AG10803 (cell line): ENCODE results near the gene ZMIZ1.
A peak's percentile ranks its signal among the peaks of the same experiment; 100 is the strongest.
"Not testable (repeated sequence)": the region's sequence is repeated elsewhere in the genome, so short reads cannot be mapped to it uniquely, and the experiment has no call there.

Experiments
- DNase-seq: peaks from one replicate; pipeline ENCODE4 v3.0.0; 2010; ENCODE audit warnings: low read depth
- H3K4me3 ChIP-seq: 2 replicates; pipeline ENCODE4 v1.5.1; 2011; ENCODE audit warnings: mild to moderate bottlenecking, low read length, control low read depth
- TF ChIP-seq, protein P1 (sequence below): conservative IDR thresholded peaks from 2 replicates; pipeline ENCODE4 v1.5.1; 2011; ENCODE audit warnings: mild to moderate bottlenecking, low read length, control low read depth, inconsistent platforms

The ZMIZ1 gene

DNA sequence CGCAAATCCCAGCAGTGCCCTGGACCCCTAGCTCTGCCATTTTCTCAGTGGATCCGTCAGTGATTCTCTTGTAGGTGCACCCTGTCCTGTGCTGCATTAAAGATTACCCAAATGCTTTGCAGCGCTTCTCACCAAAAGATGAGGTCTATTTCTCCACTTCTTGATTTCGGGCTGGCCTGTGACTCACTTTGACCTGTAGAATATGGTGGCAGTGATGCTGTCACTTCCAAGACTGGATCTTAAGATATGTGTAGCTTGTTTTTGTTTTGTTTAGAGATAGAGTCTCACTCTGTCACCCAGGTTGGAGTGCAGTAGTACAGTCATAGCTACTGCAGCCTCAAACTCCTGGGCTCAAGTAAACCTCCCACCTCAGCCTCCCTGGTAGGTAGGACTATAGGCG is 37.0 kb upstream of the ZMIZ1 start:
- TF ChIP-seq, protein P1, sequence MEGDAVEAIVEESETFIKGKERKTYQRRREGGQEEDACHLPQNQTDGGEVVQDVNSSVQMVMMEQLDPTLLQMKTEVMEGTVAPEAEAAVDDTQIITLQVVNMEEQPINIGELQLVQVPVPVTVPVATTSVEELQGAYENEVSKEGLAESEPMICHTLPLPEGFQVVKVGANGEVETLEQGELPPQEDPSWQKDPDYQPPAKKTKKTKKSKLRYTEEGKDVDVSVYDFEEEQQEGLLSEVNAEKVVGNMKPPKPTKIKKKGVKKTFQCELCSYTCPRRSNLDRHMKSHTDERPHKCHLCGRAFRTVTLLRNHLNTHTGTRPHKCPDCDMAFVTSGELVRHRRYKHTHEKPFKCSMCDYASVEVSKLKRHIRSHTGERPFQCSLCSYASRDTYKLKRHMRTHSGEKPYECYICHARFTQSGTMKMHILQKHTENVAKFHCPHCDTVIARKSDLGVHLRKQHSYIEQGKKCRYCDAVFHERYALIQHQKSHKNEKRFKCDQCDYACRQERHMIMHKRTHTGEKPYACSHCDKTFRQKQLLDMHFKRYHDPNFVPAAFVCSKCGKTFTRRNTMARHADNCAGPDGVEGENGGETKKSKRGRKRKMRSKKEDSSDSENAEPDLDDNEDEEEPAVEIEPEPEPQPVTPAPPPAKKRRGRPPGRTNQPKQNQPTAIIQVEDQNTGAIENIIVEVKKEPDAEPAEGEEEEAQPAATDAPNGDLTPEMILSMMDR, result no peak
- H3K4me3 ChIP-seq, result no peak overlapping the region
- DNase-seq, result no peak

DNA sequence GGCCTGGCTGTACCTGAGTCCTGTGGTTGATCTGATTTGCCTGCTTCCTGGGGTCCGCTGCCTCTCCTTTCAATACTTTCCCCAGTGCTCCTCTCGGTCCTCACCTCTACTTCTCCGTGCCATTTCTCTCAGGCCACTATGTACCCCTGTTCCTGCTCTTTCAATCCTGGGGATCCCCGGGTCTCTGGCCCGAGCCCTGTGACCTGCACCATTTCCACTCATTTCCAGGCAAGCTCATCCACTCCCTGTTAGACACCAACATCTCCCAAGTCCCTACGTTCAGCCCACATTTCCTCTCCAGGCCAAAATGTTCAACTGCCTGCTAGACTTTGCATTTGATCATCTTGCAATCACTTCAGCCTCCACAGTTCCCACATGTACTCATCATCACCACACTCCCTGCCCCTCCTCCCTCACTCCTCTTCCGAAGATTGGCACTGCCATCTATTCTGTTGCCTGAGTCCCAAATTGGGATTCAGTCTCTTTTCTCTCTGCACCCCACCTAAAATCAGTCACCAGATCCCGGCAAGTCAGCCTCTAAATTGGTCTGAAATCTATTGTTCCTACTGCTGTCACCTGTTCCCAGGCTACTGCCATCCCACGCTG is 34.4 kb upstream of the ZMIZ1 start:
- H3K4me3 ChIP-seq, result no peak overlapping the region
- no peak for DNase-seq
- TF ChIP-seq, protein P1, result no peak

DNA sequence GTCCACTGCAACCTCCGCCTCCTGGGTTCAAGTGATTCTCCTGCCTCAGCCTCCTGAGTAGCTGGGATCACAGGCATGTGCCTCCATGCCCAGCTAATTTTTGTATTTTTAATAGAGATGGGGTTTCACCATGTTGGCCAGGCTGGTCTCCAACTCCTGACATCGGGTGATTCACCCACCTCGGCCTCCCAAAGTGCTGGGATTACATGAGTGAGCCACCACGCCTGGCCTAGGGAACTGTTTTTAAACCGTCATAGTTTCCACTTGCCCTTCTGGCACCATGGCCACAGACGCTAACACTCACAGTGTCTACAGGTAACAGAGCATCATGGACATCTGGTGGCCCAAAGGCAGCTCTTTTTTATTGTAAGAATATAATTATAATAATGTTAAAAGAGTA is 32.4 kb upstream of the ZMIZ1 start:
- DNase-seq, result not testable (repeated sequence)

DNA sequence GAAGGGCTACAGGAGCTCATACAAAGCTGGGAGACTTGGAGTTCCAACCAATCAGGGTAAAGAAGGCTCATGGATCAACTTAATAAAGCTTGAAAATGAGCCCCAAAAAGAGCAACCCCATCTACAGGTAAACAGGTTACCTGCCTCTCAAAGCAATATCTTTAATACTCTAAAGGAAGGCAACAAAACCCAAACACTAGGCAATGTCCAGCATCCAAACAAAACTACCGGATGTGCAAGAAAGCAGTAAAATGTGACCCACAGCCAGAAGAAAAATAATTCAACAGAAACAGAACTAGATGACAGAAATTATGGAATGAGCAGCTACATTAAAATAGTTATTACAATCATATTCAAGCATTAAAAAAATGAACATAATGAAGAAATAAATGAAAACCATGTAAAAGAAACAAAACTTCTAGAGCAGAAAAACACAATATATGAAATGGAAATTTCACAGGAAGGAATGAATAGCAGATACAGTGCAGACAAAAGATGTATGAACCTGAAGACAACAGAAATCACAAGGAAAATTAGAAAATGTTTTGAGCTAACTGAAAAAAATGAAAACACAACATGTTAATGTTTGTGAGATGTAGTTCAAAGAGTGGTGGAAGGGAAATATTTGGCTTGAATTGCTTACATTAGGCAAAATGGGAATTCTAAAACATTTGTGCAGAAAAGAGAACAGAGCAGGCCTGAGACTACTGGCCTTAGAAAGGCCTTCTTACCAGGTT is 30.5 kb upstream of the ZMIZ1 start:
- TF ChIP-seq, protein P1, result no peak
- no peak for DNase-seq
- H3K4me3 ChIP-seq, result no peak overlapping the region

More for the DNA sequence above, 32.4 kb upstream of the ZMIZ1 start:
- not testable (repeated sequence) for H3K4me3 ChIP-seq

DNA sequence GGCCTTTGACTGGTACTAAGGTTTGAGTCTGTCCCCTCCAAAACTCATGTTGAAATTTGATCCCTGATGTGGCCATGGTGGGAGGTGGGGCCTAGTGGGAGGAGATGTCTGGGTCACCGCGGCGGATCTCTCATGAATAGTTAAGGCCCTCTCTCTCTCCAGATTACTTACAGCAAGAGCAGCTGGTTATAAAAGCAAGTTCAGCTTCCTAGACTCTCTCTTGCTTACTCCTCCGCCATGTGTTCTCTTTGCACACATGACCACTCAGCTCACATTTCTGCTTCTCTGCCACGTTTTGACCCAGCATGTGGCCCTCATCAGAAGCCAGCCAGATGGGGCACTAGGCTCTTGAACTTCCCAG is 29.9 kb upstream of the ZMIZ1 start:
- TF ChIP-seq, protein P1, result no peak
- H3K4me3 ChIP-seq, result no peak overlapping the region
- DNase-seq, result peak; percentile 45

DNA sequence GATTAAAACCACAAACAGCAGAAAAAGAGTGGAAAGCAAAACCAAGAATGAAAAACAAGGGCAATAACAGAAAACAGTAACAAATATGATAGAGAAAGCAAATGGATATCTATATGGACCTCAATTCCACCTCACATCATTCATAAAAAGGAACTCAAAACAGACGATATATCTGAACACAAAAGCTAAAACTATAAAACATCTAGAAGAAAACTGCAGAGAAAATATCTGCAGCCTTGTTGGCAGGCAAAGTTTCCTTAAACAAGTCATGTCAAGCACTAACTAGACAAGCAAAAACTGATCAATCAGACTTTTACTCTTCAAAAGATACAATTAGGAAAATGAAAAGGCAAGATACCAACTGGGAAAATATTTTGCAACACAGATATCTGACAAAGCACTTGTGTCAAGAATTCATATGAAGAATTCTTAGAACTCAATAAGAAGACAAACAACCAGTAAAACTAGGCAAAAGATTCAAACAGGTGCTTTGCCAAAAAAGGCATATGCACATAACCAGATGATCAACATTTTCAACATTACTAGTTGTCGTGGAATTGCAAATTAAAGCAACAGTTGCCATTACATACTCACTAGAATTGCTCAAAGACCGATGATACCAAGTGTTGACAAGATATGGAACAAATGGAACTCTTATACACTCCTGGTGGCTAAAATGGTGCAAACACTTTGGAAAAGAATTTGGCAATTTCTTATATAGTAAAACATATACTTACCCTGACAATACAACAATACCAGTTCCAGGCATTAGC is 25.9 kb upstream of the ZMIZ1 start:
- DNase-seq, result peak; percentile 14
- H3K4me3 ChIP-seq, result no peak overlapping the region
- TF ChIP-seq, protein P1, result 0 out of 2 replicates have a peak, but pooled peaks have one; percentile 8

DNA sequence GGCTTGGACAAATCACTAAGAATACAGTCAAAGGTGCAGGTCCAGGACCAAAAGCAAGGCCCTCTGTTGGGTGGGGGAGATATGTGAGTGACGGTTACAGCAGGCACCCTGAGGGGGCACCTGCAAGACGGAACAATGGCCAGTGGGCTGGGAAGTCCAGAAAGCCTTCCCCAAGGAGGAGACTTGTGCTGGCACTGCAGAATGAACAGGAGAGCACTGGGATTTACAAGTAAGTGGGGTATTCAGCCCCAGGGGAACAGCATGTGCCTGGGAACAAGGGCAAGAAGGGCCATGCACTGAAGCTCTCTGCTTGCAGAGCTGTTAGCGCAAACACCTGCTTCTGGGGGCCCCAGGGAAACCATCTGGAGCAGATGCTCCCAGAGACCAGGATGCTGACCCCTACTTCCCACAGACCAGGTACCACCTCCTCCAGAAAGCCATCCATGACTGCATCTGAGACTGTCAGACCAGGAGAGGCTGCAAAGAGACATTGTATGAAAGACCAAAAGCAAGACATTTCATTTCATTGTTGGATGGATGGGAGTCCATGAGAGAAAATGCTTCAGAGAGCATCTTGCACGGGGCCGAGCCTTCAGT is 24.6 kb upstream of the ZMIZ1 start:
- TF ChIP-seq, protein P1, result no peak
- DNase-seq, result no peak
- H3K4me3 ChIP-seq, result no peak overlapping the region
